NOMO-1 (cell line): ENCODE data around the gene NKIRAS2.

Source experiments
- DNase-seq, 2 experiments: peaks; one replicate each; lab custom pipeline; 2025; ENCODE audit not compliant: unreplicated experiment in 2 of 2; lab: John Stamatoyannopoulos, UW

The NKIRAS2 gene

GRCh38 chr17:42025936-42026335 lies 6.0 kb downstream of the NKIRAS2 start:
- no peak for DNase-seq

GRCh38 chr17:42026857-42027589 lies 7.1 kb downstream of the NKIRAS2 start:
- DNase-seq = no peak

- DNase-seq = no peak
Observed at GRCh38 chr17:42027590-42027889, 7.7 kb downstream of the NKIRAS2 start.

- DNase-seq = no peak
Observed at GRCh38 chr17:42027961-42028790, 8.3 kb downstream of the NKIRAS2 start.

- no peak for DNase-seq
Observed at GRCh38 chr17:42028791-42029127, 8.9 kb downstream of the NKIRAS2 start.

GRCh38 chr17:42031584-42031983 lies 11.7 kb downstream of the NKIRAS2 start:
- DNase-seq = no peak

- no peak for DNase-seq
Observed at GRCh38 chr17:42034059-42034458, 14.2 kb downstream of the NKIRAS2 start.

GRCh38 chr17:42038221-42038973 lies 18.5 kb downstream of the NKIRAS2 start:
- DNase-seq = no peak

GRCh38 chr17:42039794-42040763 lies 20.2 kb downstream of the NKIRAS2 start:
- no peak for DNase-seq

GRCh38 chr17:42040818-42041217 lies 20.9 kb downstream of the NKIRAS2 start:
- DNase-seq = no peak

GRCh38 chr17:42041619-42042018 lies 21.7 kb downstream of the NKIRAS2 start:
- no peak for DNase-seq

- DNase-seq = no peak
Observed at GRCh38 chr17:42042598-42043319, 22.9 kb downstream of the NKIRAS2 start.

- DNase-seq = no peak
Observed at GRCh38 chr17:42045719-42046118, 25.8 kb downstream of the NKIRAS2 start.

- no peak for DNase-seq
Observed at GRCh38 chr17:42047343-42047742, 27.5 kb downstream of the NKIRAS2 start.

- DNase-seq = no peak
Observed at GRCh38 chr17:42049834-42050392, 30.0 kb downstream of the NKIRAS2 start.

- DNase-seq = peak; percentile 41 to 50
Observed at GRCh38 chr17:42050393-42051012, 30.6 kb downstream of the NKIRAS2 start, which contains the start of gene C17orf113. C17orf113 (minus strand) TSS chr17:42050601; CDS start chr17:42043376, 7,225 bp downstream.

- DNase-seq = no peak
Observed at GRCh38 chr17:42051013-42051400, 31.1 kb downstream of the NKIRAS2 start.

GRCh38 chr17:42051645-42052044 lies 31.8 kb downstream of the NKIRAS2 start:
- no peak for DNase-seq

- DNase-seq = no peak
Observed at GRCh38 chr17:42052346-42052877, 32.5 kb downstream of the NKIRAS2 start.
